Measurements from ENCODE around the gene PABPN1L.

- TF ChIP-seq CTCF (IDR thresholded peaks at IDR 0.05) (no peak), POLR2A (IDR thresholded peaks at IDR 0.05) (no peak)
These were observed 38.7 kb downstream of the PABPN1L start for GRCh38 chr16:88827727-88828126.

Data from right lobe of liver (tissue), 4 donors.